ENCODE results near the gene SLC44A3.

GRCh38 chr1:94888201-94888600 lies 68.0 kb downstream of the SLC44A3 start:
- TF ChIP-seq CTCF (IDR thresholded peaks at IDR 0.05), result no peak
- no peak for TF ChIP-seq POLR2A (IDR thresholded peaks at IDR 0.05)

All from adrenal gland (tissue), 5 donors.